Heart left ventricle (tissue), 16 donors: ENCODE data around the gene HOXD10. TPM values are rescaled to one million over a fixed set of nuclear protein-coding genes. Genes with fewer than 3 reads are reported as not detected.

ENCODE experiments used
- ATAC-seq, 4 donors: fragments of 200-7000 bp; cut with Tn5 transposase; one replicate each; pipeline ENCODE4 v1.9.1; 2020 to 2022; ENCODE audit warnings: moderate library complexity in 4 of 4, mild to moderate bottlenecking in 3 of 4, moderate number of reproducible peaks in 1 of 4
- DNase-seq, 5 donors: peaks; one replicate each; pipeline ENCODE4 v3.0.0-alpha.2; 2020
- H3K27ac ChIP-seq, 12 donors: fragments of 200-600 bp; sonication (generic) in 4 of 12; one replicate each; pipeline versions ENCODE4 v1.5.0 to v1.8.0; 2016 to 2022; ENCODE audit warnings: mild to moderate bottlenecking in 2 of 12
- H3K27me3 ChIP-seq, 9 donors: fragments of 200-600 bp; sonication (generic) in 2 of 9; one replicate each; pipeline versions ENCODE4 v1.5.1 to v1.8.0; 2016 to 2022; ENCODE audit warnings: mild to moderate bottlenecking in 3 of 9
- H3K36me3 ChIP-seq, 9 donors: fragments of 200-600 bp; sonication (generic) in 2 of 9; one replicate each; pipeline versions ENCODE4 v1.5.0 to v1.8.0; 2018 to 2022; ENCODE audit warnings: mild to moderate bottlenecking in 2 of 9
- H3K4me1 ChIP-seq, 12 donors: fragments of 200-600 bp; sonication (generic) in 4 of 12; one replicate each; pipeline versions ENCODE4 v1.5.0 to v1.8.0; 2016 to 2022; ENCODE audit warnings: mild to moderate bottlenecking in 3 of 12
- H3K4me3 ChIP-seq, 12 donors: fragments of 200-600 bp; sonication (generic) in 4 of 12; one replicate each; pipeline versions ENCODE4 v1.5.0 to v1.8.0; 2017 to 2022; ENCODE audit warnings: mild to moderate bottlenecking in 9 of 12, moderate library complexity in 4 of 12
- H3K9me3 ChIP-seq, 12 donors: fragments of 200-600 bp; sonication (generic) in 4 of 12; one replicate each; pipeline versions ENCODE4 v1.5.0 to v1.8.0; 2016 to 2022; ENCODE audit warnings: mild to moderate bottlenecking in 1 of 12
- POLR2A ChIP-seq, 2 donors: fragments of 450-650 bp; IDR thresholded peaks; one replicate each; pipeline ENCODE4 v1.6.1; 2017; ENCODE audit warnings: antibody characterized with exemption in 2 of 2, mild to moderate bottlenecking in 2 of 2, moderate library complexity in 2 of 2
- WGBS, 4 donors: extraction: QIAGEN DNeasy Blood & Tissue Kit in 2 of 4; methylation state at CpG; one replicate each; pipeline versions ENCODE4 v1.1.5 to v1.1.7; 2013 to 2018; 5-methylcytosine and 5-hydroxymethylcytosine counted together
- intact Hi-C, 10 donors: fragments of 100-400 bp; cut with DNase I; formaldehyde crosslinking; loops; one replicate each; pipeline versions ENCODE4 v1.11.1 to v1.14.2; 2022
- polyA plus RNA-seq, 2 donors: library from polyadenylated mRNA; stranded (reverse); fragments of 200-250 nt; gene quantifications; one replicate each; pipeline ENCODE4 v1.2.3, GENCODE V29; 2013
- total RNA-seq, 9 donors: library from RNA; depleted of rRNA in 2 of 9; stranded (reverse); fragments of >200 nt in 2 of 9; fragmentation: NEBNext Ultra II Directional in 3 of 9; extraction: Animal tissue kit (Norgen Biotek cat#: 25700) in 3 of 9; gene quantifications; one replicate each; pipeline versions ENCODE4 v1.1.0 to v1.2.4, GENCODE V29; 2016 to 2023
- TF ChIP-seq, protein P1 (sequence below), 12 donors: fragments of 200-600 bp; sonication (generic) in 4 of 12; IDR thresholded peaks; one replicate each; pipeline versions ENCODE4 v1.5.0 to v1.8.0; 2018 to 2022; ENCODE audit warnings: antibody characterized with exemption in 12 of 12, mild to moderate bottlenecking in 5 of 12
- donor health status: ischemic (EF 13 %, LVEDD 7.1; RV severe dilation, severe dysfunction).
- donor health status: healthy with polysubstance abuse.
- donor health status: DM: no; HTN: yes; CAD: no.
- donor health status: DM: no; HTN: no; CAD: no.
- donor health status: ischemic (EF 25% LVEDD 6.9; RV normal size, moderate dysfunction).
- donor health status: ischemic (EF 25% LVEDD 5.7; RV mildly dilated, moderate dysfunction).
- donor health status: healthy.
- donor health status: DM: yes; HTN: yes; CAD: no.
- donor health status: ischemic (EF 35%, LVEDD 5.7; RV mildly dilated, moderate dysfunction).
- donor health status: nonischemic (EF 11% LVEDD 7.7; RV severe dilation, severe dysfunction).
- donor health status: DM: yes; HTN: yes; CAD: no.
- donor health status: PGD.
- donor health status: ischemic (EF 29% LVEDD 5.4; RV normal size, mild dysfunction).
- donor health status: nonischemic (EF 23%, LVEDD 6.1; RV moderate dilation, normal function).

The HOXD10 gene
- total and polyA plus RNA-seq, 11 donors, result 0.03 to 0.43 TPM; not detected in 9

DNA sequence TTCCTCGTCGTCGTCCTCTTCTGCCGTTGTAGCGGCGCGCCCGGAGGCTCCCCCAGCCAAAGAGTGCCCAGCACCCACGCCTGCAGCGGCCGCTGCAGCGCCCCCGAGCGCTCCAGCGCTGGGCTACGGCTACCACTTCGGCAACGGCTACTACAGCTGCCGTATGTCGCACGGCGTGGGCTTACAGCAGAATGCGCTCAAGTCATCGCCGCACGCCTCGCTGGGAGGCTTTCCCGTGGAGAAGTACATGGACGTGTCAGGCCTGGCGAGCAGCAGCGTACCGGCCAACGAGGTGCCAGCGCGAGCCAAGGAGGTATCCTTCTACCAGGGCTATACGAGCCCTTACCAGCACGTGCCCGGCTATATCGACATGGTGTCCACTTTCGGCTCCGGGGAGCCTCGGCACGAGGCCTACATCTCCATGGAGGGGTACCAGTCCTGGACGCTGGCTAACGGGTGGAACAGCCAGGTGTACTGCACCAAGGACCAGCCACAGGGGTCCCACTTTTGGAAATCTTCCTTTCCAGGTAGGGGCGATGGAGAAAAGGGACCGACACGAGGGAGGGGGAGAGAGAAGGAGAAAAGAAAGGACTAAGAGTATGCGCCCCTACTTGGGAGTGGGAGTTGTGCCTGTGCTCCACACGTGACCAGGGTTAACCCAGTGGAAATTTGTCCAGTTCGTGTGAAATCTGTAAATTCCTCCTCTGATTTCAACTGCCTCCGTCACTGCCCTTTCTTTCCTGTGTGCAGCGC is 23.3 kb upstream of the HOXD10 start:
- TF ChIP-seq, protein P1, sequence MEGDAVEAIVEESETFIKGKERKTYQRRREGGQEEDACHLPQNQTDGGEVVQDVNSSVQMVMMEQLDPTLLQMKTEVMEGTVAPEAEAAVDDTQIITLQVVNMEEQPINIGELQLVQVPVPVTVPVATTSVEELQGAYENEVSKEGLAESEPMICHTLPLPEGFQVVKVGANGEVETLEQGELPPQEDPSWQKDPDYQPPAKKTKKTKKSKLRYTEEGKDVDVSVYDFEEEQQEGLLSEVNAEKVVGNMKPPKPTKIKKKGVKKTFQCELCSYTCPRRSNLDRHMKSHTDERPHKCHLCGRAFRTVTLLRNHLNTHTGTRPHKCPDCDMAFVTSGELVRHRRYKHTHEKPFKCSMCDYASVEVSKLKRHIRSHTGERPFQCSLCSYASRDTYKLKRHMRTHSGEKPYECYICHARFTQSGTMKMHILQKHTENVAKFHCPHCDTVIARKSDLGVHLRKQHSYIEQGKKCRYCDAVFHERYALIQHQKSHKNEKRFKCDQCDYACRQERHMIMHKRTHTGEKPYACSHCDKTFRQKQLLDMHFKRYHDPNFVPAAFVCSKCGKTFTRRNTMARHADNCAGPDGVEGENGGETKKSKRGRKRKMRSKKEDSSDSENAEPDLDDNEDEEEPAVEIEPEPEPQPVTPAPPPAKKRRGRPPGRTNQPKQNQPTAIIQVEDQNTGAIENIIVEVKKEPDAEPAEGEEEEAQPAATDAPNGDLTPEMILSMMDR (IDR thresholded peaks at IDR 0.05), result no peak
- no peak for TF ChIP-seq POLR2A (IDR thresholded peaks at IDR 0.05)
- peak overlapping the region in 7 of 12 donors; percentile 12 to 36 (median 26) for H3K4me3 ChIP-seq
- no peaks in the 10 kb centered on the region for H3K36me3 ChIP-seq
- peak in 1 of 5 donors; percentile 60 for DNase-seq
- intact Hi-C loops, result loop anchor here in 2 of 10 donors (10.0 kb wide), 1 partner anchor 839 kb away; no protein-coding TSS in a partner anchor
- H3K27me3 ChIP-seq, result peaks cover 89 to 100% (median 98%) of the 10 kb centered on the region in 9 donors
- 2 to 4% (median 3%) methylated on average over 30 to 53 of the region's 53 CpGs for WGBS, 4 donors
- H3K27ac ChIP-seq, result peak overlapping the region in 1 of 12 donors; percentile 86
- peaks cover 0 to 48% (median 22%) of the 10 kb centered on the region in 12 donors for H3K4me1 ChIP-seq
- ATAC-seq, result no peak
- H3K9me3 ChIP-seq, result no peaks in the 10 kb centered on the region

DNA sequence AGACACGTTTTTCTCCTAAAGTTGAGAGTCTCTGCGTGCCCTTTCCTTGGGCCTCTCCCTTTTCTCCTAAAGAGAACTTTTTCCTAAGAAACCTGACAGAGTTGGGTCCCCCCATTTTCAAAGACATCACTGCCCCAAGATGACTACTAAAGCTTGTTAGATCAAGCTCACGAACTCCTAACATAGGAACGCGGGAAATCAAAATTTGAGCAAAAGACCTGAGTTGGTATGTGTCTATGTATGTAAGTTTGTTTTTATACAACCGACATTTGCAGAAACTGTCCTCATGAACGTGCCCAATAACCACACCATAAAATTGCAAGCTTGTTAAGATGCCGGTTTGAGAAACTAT is 22.7 kb upstream of the HOXD10 start:
- no peak for ATAC-seq
- Histone ChIP-seq H3K4me3 (no peak overlapping the region), H3K27me3 (peaks cover 93 to 100% (median 98%) of the 10 kb centered on the region in 9 donors)

DNA sequence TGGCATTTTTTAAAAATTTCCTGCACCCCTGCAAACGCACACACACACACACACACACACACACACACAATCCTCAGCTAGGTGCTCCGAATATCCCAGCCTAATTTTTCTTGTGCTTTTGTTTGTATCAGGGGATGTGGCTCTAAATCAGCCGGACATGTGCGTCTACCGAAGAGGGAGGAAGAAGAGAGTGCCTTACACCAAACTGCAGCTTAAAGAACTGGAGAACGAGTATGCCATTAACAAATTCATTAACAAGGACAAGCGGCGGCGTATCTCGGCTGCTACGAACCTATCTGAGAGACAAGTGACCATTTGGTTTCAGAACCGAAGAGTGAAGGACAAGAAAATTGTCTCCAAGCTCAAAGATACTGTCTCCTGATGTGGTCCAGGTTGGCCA is 22.2 kb upstream of the HOXD10 start:
- peaks cover 0 to 47% (median 18%) of the 10 kb centered on the region in 12 donors for H3K4me1 ChIP-seq
- 4 to 7% (median 5%) methylated on average over 12 of the region's 12 CpGs for WGBS, 4 donors
- ATAC-seq, result no peak
- no peak for DNase-seq
- H3K4me3 ChIP-seq, result no peak overlapping the region
- no peaks in the 10 kb centered on the region for H3K9me3 ChIP-seq
- H3K27me3 ChIP-seq, result peaks cover 93 to 100% (median 98%) of the 10 kb centered on the region in 9 donors
- no peaks in the 10 kb centered on the region for H3K36me3 ChIP-seq
- TF ChIP-seq POLR2A (IDR thresholded peaks at IDR 0.05), result no peak
- TF ChIP-seq, protein P1 (IDR thresholded peaks at IDR 0.05), result no peak
- intact Hi-C loops, result loop anchor here in 2 of 10 donors (10.0 kb wide), 1 partner anchor 840 kb away; no protein-coding TSS in a partner anchor
- H3K27ac ChIP-seq, result peak overlapping the region in 1 of 12 donors; percentile 86

More for the DNA sequence above, 22.7 kb upstream of the HOXD10 start:
- TF ChIP-seq, protein P1 (IDR thresholded peaks at IDR 0.05), result no peak
- no peak for TF ChIP-seq POLR2A (IDR thresholded peaks at IDR 0.05)
- Histone ChIP-seq H3K36me3 (no peaks in the 10 kb centered on the region), H3K4me1 (peaks cover 0 to 47% (median 18%) of the 10 kb centered on the region in 12 donors), H3K27ac (peak overlapping the region in 1 of 12 donors; percentile 86), H3K9me3 (no peaks in the 10 kb centered on the region)
- intact Hi-C loops, result loop anchor here in 2 of 10 donors (10.0 kb wide), 1 partner anchor 839 kb away; no protein-coding TSS in a partner anchor
- DNase-seq, result no peak
- 7 to 13% (median 8%) methylated on average over 8 of the region's 8 CpGs for WGBS, 4 donors

DNA sequence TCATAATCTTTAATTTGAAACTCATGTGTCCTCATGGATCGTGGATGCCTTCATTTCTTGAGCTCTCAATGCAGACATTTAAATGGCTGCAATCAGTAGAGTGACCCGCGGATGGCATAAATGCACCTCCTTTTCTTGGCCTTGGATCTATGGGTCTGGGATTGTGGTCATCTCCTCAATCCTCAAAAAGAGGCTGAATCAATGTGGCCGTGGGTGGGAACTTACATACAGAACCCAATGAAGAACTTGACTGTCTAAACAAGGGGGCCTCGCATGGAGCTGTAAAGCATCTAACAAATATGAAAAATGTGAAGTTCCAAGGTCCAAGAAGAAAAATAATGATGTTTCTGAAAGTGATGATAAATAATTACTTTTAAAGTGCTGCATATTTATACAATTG is 21.2 kb upstream of the HOXD10 start:
- Histone ChIP-seq H3K4me1 (peaks cover 0 to 56% (median 18%) of the 10 kb centered on the region in 12 donors), H3K9me3 (no peaks in the 10 kb centered on the region), H3K36me3 (no peaks in the 10 kb centered on the region), H3K27ac (peak overlapping the region in 1 of 12 donors; percentile 86), H3K4me3 (no peak overlapping the region), H3K27me3 (peaks cover 92 to 100% (median 98%) of the 10 kb centered on the region in 9 donors)
- intact Hi-C loops, result loop anchor here in 4 of 10 donors (5.0 to 10.0 kb wide), 3 partner anchors 841 to 893 kb away; no protein-coding TSS in a partner anchor
- DNase-seq, result peak in 1 of 5 donors; percentile 8
- WGBS, 4 donors, result 12 to 15% (median 14%) methylated on average over 5 of the region's 5 CpGs
- no peak for ATAC-seq
- TF ChIP-seq, protein P1 (IDR thresholded peaks at IDR 0.05), result no peak
- no peak for TF ChIP-seq POLR2A (IDR thresholded peaks at IDR 0.05)
